NT2/D1 (cell line): Measurements from ENCODE around the gene PSG1.
"Not testable (repeated sequence)": the region's sequence is repeated elsewhere in the genome, so short reads cannot be mapped to it uniquely, and the experiment has no call there.

Experiments used
- DNase-seq: peaks from one replicate; pipeline ENCODE4 v3.0.0-alpha.2; 2011; ENCODE audit warnings: low read depth, low spot score
- H3K27me3 ChIP-seq: 2 replicates; pipeline ENCODE4 v1.6.0; 2011; ENCODE audit warnings: mild to moderate bottlenecking; ENCODE audit not compliant: insufficient read length, insufficient read depth
- H3K36me3 ChIP-seq: 2 replicates; pipeline ENCODE4 v1.6.1; 2011; ENCODE audit warnings: mild to moderate bottlenecking, low read length, mixed read lengths; ENCODE audit not compliant: insufficient read depth, insufficient read length
- H3K4me1 ChIP-seq: 2 replicates; pipeline ENCODE4 v1.5.1; 2011; ENCODE audit not compliant: insufficient read depth, insufficient read length
- H3K4me3 ChIP-seq: 2 replicates; pipeline ENCODE4 v1.5.1; 2011; ENCODE audit warnings: low read depth; ENCODE audit not compliant: insufficient read length
- H3K9ac ChIP-seq: 2 replicates; pipeline ENCODE4 v1.6.0; 2011; ENCODE audit warnings: low read depth; ENCODE audit not compliant: insufficient read length
- H3K9me3 ChIP-seq: 2 replicates; pipeline ENCODE4 v1.5.1; 2011; ENCODE audit warnings: mild to moderate bottlenecking, low read length; ENCODE audit not compliant: insufficient read depth
- SUZ12 ChIP-seq: IDR thresholded peaks from 2 replicates; pipeline ENCODE4 v1.6.1; 2011; ENCODE audit not compliant: insufficient read length, insufficient read depth; ENCODE audit errors: extremely low read depth
- YY1 ChIP-seq: IDR thresholded peaks from 2 replicates; pipeline ENCODE4 v1.6.1; 2011; ENCODE audit not compliant: insufficient read length, insufficient read depth
- ZNF274 ChIP-seq: IDR thresholded peaks from 2 replicates; pipeline ENCODE4 v1.6.1; 2011; ENCODE audit warnings: mild to moderate bottlenecking, low read depth, low read length

The PSG1 gene

DNA sequence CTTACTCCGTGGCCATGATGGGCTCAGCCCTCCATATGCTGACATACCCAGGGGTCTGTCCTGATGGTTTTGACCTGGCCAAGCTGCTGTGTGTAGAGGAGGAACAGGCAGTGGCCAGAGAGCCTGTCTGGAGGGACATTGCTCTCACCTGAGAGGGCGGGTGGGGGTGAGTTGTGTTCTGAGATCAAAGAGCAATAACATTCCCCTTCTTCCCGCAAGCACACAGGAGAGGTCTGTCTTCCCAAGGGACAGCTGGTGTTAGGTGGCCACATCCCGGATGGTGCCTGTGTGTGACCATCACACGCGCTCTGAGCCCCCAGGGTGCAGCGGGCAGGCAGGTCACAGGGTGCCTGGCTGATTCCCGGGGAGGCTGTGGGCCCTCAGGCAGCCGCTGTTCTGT is 1.1 kb upstream of the PSG1 start:
- H3K4me1 ChIP-seq, H3K27me3 ChIP-seq, H3K9me3 ChIP-seq, H3K9ac ChIP-seq, H3K36me3 ChIP-seq, H3K4me3 ChIP-seq, DNase-seq: not testable (repeated sequence)

DNA sequence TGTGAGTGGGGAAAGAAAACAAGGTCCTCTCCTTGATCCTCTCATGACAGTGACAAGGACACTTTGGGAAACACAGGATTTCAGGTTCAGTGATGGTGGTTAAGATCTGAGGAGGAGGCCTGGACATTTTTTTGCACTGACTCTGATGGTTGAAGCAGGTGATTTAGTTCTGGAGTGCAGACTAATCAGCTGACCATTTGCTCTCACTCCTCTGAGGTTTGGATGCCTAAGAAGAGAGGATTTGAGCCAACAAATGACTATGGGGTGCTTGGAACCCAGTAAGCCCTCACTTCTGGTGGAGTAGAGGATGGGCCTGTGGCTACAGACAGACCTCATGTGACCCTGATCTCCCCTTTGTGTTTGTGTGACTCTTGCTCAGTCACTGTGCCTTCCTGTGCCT is 2.9 kb downstream of the PSG1 start:
- H3K36me3 ChIP-seq, H3K4me1 ChIP-seq, H3K9ac ChIP-seq, H3K4me3 ChIP-seq, H3K27me3 ChIP-seq, H3K9me3 ChIP-seq, DNase-seq: not testable (repeated sequence)

DNA sequence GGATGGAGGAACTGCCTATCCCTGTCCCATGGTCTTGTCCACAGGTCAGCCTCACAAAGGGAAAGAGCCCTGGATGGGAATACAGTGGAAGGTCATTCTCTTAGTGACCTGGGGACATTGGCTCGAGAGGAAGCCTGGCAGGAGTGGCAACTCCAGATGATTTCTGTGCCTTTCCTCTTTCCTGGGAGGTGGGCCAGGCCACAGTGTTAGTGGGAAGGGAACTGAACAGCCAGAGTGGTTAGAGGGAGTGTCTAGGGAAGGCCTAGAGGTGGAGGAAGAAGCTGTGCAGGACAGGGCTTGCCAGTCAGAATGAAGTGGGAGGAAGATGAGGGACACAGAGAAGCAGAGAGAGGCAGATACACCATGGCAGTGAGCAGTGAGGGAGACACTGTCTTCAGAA is 3.6 kb downstream of the PSG1 start:
- not testable (repeated sequence) for DNase-seq, H3K4me1 ChIP-seq, H3K9me3 ChIP-seq, H3K4me3 ChIP-seq, H3K9ac ChIP-seq, H3K27me3 ChIP-seq, H3K36me3 ChIP-seq

DNA sequence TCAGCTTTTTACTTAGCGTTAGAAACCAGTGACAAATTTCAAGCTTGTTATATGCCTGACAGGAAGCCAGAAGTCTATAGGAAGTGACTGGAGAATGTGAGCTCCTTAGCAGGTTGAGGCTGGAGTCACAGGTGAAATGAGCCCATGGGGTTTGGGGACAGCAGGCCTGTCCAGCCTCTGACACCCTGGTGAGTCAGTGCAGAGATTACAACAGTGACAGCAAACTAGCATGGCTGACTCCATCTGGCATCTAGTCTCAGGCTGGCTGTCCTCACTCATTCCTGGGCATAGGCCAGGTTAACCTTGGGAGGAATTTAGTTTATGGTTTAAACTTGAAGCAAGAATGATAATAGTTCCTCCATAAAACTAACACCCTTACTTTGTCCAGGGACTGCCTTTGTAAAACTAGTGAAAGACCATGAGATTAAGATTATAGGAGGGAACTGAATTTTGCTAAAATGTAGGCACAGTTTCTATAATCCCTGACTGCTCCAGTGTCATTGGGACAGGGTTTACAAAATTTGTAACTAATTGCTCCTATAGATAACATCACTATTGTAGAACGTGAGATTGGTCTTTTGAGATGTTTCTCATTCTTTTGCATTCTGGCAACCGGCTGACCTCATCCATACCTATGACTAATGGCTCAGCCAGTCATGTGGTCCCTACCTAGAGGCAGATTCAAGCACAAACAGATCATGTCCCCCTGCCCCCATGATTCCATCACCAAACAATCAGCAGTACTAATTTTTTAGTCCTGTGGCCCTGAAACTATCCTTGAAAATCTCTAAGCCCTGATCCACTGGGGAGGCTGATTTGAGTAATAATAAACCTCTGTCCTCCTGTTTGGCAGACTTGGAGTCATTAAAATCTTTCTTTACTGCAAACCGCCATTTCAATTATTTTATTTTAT is 4.4 kb downstream of the PSG1 start:
- not testable (repeated sequence) for H3K9me3 ChIP-seq, H3K9ac ChIP-seq, H3K4me3 ChIP-seq, H3K4me1 ChIP-seq, H3K36me3 ChIP-seq, DNase-seq, H3K27me3 ChIP-seq

DNA sequence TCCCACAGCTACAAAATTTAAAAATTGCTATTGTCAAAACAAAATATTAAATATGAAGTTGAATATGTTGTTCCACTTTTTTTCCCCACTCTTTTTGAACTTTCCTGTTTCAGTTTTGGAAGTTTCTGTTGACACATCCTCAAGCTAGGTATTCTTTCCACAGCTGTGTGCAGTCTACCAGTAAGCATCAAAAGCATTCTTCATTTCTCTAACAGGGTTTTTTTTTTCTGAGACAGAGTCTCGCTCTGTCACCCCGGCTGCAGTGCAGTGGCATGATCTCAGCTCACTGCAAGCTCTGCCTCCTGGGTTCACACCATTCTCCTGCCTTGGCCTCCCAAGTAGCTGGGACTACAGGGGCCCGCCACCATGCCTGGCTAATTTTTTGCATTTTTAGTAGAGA is 5.4 kb downstream of the PSG1 start:
- DNase-seq = not testable (repeated sequence)

DNA sequence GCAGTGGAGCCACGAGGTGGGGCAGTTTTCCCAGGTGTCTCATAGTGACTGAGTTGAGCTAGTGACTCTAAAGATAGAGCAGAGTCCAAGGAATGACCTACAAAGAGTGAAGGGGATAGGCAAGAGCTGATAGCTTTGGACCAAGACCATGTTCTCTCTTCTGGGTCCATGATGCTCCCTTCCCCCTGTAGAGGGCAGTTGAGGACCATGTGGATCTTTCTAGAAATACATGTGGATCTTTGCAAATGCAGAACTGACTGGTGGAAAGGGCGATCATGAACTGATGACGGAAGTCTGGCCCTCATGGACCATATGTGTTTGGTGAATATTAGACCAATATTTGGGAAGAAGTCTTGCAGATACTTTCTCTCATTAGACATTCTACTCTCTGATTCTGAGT is 6.9 kb downstream of the PSG1 start:
- H3K9ac ChIP-seq = no peak overlapping the region
- H3K27me3 ChIP-seq = no peaks in the 10 kb centered on the region
- TF ChIP-seq ZNF274 (no peak), SUZ12 (no peak), YY1 (no peak)
- no peaks in the 10 kb centered on the region for H3K9me3 ChIP-seq
- DNase-seq = no peak
- H3K4me3 ChIP-seq = no peak overlapping the region
- no peaks in the 10 kb centered on the region for H3K4me1 ChIP-seq
- no peaks in the 10 kb centered on the region for H3K36me3 ChIP-seq

More for the DNA sequence above, 5.4 kb downstream of the PSG1 start:
- H3K27me3 ChIP-seq, H3K9ac ChIP-seq, H3K9me3 ChIP-seq, H3K4me3 ChIP-seq, H3K36me3 ChIP-seq, H3K4me1 ChIP-seq: not testable (repeated sequence)

DNA sequence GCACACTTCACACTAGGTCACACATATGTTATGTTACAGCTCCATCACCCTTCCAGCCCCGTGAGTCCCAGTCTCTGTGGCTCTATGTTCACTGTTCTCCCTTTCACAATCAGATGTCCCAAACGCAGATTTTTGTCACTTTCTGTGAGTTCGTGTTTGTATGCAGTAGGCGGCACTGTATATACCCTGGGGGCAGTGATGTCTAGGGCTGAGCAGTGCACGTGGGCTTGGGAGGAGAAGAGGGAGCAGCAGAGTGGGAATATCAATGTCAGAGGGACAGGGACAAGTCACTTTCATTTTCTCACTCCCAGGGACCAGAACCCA is 22.0 kb downstream of the PSG1 start:
- H3K9ac ChIP-seq = no peak overlapping the region
- no peaks in the 10 kb centered on the region for H3K4me1 ChIP-seq
- no peak for DNase-seq
- H3K36me3 ChIP-seq = no peaks in the 10 kb centered on the region
- no peaks in the 10 kb centered on the region for H3K27me3 ChIP-seq
- TF ChIP-seq YY1 (no peak), ZNF274 (no peak), SUZ12 (no peak)
- no peak overlapping the region for H3K4me3 ChIP-seq
- no peaks in the 10 kb centered on the region; the same call in 1 of the 2 replicates for H3K9me3 ChIP-seq

DNA sequence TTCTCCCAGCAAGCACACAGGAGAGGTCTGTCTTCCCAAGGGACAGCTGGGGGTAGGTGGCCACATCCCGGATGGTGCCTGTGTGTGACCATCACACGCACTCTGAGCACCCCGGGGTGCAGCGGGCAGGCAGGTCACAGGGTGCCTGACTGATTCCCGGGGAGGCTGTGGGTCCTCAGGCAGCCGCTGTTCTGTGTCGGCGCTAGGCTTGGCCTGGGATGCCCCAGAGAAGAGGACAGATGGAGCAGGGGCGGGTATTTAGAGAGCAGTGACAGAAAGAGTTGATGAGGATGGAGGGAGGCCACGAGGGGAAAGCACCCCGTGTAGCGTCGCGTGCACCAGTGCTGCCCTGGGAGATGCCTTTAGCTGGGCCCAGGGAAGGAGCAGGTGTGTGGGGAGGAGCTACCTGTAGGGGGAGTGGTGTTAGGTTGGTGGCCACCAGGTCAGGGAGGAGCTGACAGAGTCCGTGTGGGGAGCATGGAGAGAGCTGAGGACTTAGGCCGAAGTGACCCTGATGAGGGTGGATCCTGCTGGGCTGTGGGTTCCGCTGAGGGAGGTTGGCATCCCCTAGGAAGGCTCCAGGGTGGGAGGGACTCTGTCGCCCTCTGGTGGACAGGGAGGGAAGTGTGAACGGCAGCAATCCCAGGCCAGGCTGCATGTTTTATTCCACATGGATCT is 22.5 kb downstream of the PSG1 start:
- not testable (repeated sequence) for H3K4me3 ChIP-seq, H3K9me3 ChIP-seq, H3K36me3 ChIP-seq, H3K9ac ChIP-seq, DNase-seq, H3K27me3 ChIP-seq, H3K4me1 ChIP-seq

DNA sequence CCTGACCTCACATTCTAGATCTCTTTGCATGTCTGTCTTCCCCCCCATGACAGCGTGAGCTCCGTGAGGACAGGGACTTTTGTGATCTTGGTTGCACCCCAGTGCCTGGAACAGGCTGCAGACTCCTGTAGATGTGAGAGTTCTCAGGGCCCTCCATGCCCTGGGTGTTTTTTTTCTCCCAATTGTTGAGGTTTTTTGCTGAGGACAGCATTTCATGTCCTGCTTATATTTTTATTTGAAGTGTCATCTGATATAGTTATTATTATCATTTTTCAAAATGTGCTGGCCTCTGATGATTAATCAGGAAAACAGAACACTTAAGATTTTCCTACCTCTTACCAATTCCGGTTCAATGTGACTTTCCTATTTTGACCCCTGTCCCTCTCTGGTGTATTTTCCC is 24.8 kb downstream of the PSG1 start:
- DNase-seq, H3K36me3 ChIP-seq, H3K9me3 ChIP-seq: not testable (repeated sequence)

DNA sequence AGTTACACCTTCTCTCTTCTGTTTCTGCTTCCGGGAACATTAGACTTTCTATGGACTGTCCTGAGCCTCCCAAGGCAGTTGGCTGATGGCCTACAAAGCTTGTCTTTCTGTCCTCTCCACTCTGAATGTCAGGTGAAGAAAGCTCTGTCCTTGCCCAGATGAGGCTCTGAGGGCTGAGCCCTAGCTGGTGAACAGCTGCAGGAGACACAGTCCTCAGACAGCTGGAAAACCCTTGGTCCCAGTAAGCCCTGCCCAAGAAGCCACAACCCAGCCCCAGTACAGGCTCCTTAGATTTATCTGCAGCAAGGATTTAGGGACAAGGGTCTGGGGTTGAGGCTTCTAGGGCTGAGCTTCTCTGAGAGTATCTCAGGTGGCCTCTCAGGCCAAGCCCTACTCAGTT is 26.3 kb downstream of the PSG1 start:
- H3K9me3 ChIP-seq, H3K4me3 ChIP-seq, H3K27me3 ChIP-seq, DNase-seq, H3K9ac ChIP-seq, H3K4me1 ChIP-seq, H3K36me3 ChIP-seq: not testable (repeated sequence)

More for the DNA sequence above, 24.8 kb downstream of the PSG1 start:
- not testable (repeated sequence) for H3K9ac ChIP-seq, H3K27me3 ChIP-seq, H3K4me3 ChIP-seq, H3K4me1 ChIP-seq

DNA sequence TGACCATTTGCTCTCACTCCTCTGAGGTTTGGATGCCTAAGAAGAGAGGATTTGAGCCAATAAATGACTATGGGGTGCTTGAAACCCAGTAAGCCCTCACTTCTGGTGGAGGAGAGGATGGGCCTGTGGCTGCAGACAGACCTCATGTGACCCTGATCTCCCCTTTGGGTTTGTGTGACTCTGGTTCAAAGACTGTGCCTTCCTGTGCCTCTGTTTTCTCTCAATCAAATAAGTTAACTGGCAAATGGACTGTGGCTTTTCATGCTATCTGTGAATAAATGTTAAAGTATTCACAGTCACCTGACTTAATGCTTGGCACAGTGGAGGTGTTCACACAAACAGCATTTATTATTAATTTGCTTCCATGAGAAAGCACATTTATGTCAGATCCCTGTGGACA is 26.7 kb downstream of the PSG1 start:
- DNase-seq, H3K4me3 ChIP-seq, H3K36me3 ChIP-seq, H3K27me3 ChIP-seq, H3K9ac ChIP-seq, H3K4me1 ChIP-seq, H3K9me3 ChIP-seq: not testable (repeated sequence)
